ENCODE results near the gene CCDC190.
A peak's percentile ranks its signal among the peaks of the same experiment; 100 is the strongest.
"Not testable (repeated sequence)": the region's sequence is repeated elsewhere in the genome, so short reads cannot be mapped to it uniquely, and the experiment has no call there.

CCDC190 gene

GRCh38 chr1:162878000-162878596 lies 17.1 kb upstream of the CCDC190 start:
- DNase-seq (ENCODE audit: low read depth in 4 of 4, low spot score in 1 of 4), result peak in 1 of 4 experiments; percentile 1

- DNase-seq (ENCODE audit: low read depth in 4 of 4, low spot score in 1 of 4), result no peak
Observed at GRCh38 chr1:162877412-162877811, 16.4 kb upstream of the CCDC190 start.

GRCh38 chr1:162876751-162877150 lies 15.8 kb upstream of the CCDC190 start:
- no peak for DNase-seq (ENCODE audit: low read depth in 4 of 4, low spot score in 1 of 4)

- DNase-seq (ENCODE audit: low read depth in 4 of 4, low spot score in 1 of 4), result no peak
Observed at GRCh38 chr1:162873671-162874666, 13.0 kb upstream of the CCDC190 start.

- DNase-seq (ENCODE audit: low read depth in 4 of 4, low spot score in 1 of 4), result no peak
Observed at GRCh38 chr1:162872981-162873380, 12.0 kb upstream of the CCDC190 start.

GRCh38 chr1:162871417-162871816 lies 10.4 kb upstream of the CCDC190 start:
- DNase-seq (ENCODE audit: low read depth in 4 of 4, low spot score in 1 of 4), result not testable (repeated sequence)

GRCh38 chr1:162868972-162869371 lies 8.0 kb upstream of the CCDC190 start:
- no peak for DNase-seq (ENCODE audit: low read depth in 4 of 4, low spot score in 1 of 4)

GRCh38 chr1:162861625-162862024 lies 650 bp upstream of the CCDC190 start:
- no peak for DNase-seq (ENCODE audit: low read depth in 4 of 4, low spot score in 1 of 4)

- DNase-seq (ENCODE audit: low read depth in 4 of 4, low spot score in 1 of 4), result no peak
Observed at GRCh38 chr1:162859191-162859590, 1.8 kb downstream of the CCDC190 start.

GRCh38 chr1:162857850-162858249 lies 3.1 kb downstream of the CCDC190 start:
- DNase-seq (ENCODE audit: low read depth in 4 of 4, low spot score in 1 of 4), result no peak

- no peak for DNase-seq (ENCODE audit: low read depth in 4 of 4, low spot score in 1 of 4)
Observed at GRCh38 chr1:162856260-162856659, 4.7 kb downstream of the CCDC190 start.

- DNase-seq (ENCODE audit: low read depth in 4 of 4, low spot score in 1 of 4), result no peak
Observed at GRCh38 chr1:162855461-162856150, 5.4 kb downstream of the CCDC190 start.

GRCh38 chr1:162854245-162854882 lies 6.6 kb downstream of the CCDC190 start:
- DNase-seq (ENCODE audit: low read depth in 4 of 4, low spot score in 1 of 4), result peak; percentile 14 to 30 (median 21)

- DNase-seq (ENCODE audit: low read depth in 4 of 4, low spot score in 1 of 4), result no peak
Observed at GRCh38 chr1:162851341-162851740, 9.6 kb downstream of the CCDC190 start.

GRCh38 chr1:162849711-162850110 lies 11.3 kb downstream of the CCDC190 start:
- DNase-seq (ENCODE audit: low read depth in 4 of 4, low spot score in 1 of 4), result no peak

GRCh38 chr1:162847839-162848453 lies 13.0 kb downstream of the CCDC190 start:
- DNase-seq (ENCODE audit: low read depth in 4 of 4, low spot score in 1 of 4), result peak; percentile 66 to 93 (median 74)

- no peak for DNase-seq (ENCODE audit: low read depth in 4 of 4, low spot score in 1 of 4)
Observed at GRCh38 chr1:162846256-162847212, 14.4 kb downstream of the CCDC190 start.

GRCh38 chr1:162844153-162844552 lies 16.8 kb downstream of the CCDC190 start:
- DNase-seq (ENCODE audit: low read depth in 4 of 4, low spot score in 1 of 4), result no peak

- DNase-seq (ENCODE audit: low read depth in 4 of 4, low spot score in 1 of 4), result no peak
Observed at GRCh38 chr1:162840250-162840839, 20.6 kb downstream of the CCDC190 start.

Measured in stimulated activated CD4-positive, alpha-beta T cell treated with anti-CD3 and anti-CD28 coated beads, Interleukin-1b, Interleukin-23, amount 100 ng/mL, for 24 hours (primary cell).